Measurements from ENCODE around the gene RAB11A.

Gene RAB11A

GRCh38 chr15:65939901-65940617 is 70.8 kb downstream of the RAB11A start:
- Histone ChIP-seq H4K20me1 (ENCODE audit: control insufficient read depth, insufficient read depth, low read depth, low read length) (no peaks in the 10 kb centered on the region), H3K79me2 (ENCODE audit: control insufficient read depth, low read length) (no peaks in the 10 kb centered on the region), H3K4me3 (ENCODE audit: low read length) (no peak overlapping the region), H3K27ac (ENCODE audit: low read depth, low read length) (no peak overlapping the region), H3F3A (ENCODE audit: control insufficient read depth, insufficient read depth) (no peaks in the 10 kb centered on the region), H3K9me3 (ENCODE audit: control insufficient read depth, insufficient read depth, low read length) (no peaks in the 10 kb centered on the region), H3K9me2 (replicated peaks; ENCODE audit: control insufficient read depth, low read length) (no peaks in the 10 kb centered on the region), H3K4me2 (ENCODE audit: low read length) (no peak overlapping the region), H3K4me1 (ENCODE audit: control insufficient read depth, low read length) (no peaks in the 10 kb centered on the region), H3K27me3 (ENCODE audit: control insufficient read depth, low read length) (no peaks in the 10 kb centered on the region), H3K36me3 (ENCODE audit: control insufficient read depth, low read length) (no peaks in the 10 kb centered on the region; the same call in 1 of the 2 replicates)
- no peak for TF ChIP-seq CTCF (IDR thresholded peaks at IDR 0.05; ENCODE audit: low read depth, low read length, poor library complexity, severe bottlenecking)
- TF ChIP-seq EZH2phosphoT487 (IDR thresholded peaks at IDR 0.05; ENCODE audit: borderline replicate concordance, low read length) = no peak

- H3K27me3 ChIP-seq (ENCODE audit: control insufficient read depth, low read length) = no peaks in the 10 kb centered on the region
- no peaks in the 10 kb centered on the region; the same call in 1 of the 2 replicates for H3K36me3 ChIP-seq (ENCODE audit: control insufficient read depth, low read length)
- H3K9me3 ChIP-seq (ENCODE audit: control insufficient read depth, insufficient read depth, low read length) = no peaks in the 10 kb centered on the region
- no peaks in the 10 kb centered on the region for H3K9me2 ChIP-seq (replicated peaks; ENCODE audit: control insufficient read depth, low read length)
- no peak overlapping the region for H3K4me2 ChIP-seq (ENCODE audit: low read length)
- no peak overlapping the region for H3K4me3 ChIP-seq (ENCODE audit: low read length)
- H3K79me2 ChIP-seq (ENCODE audit: control insufficient read depth, low read length) = no peaks in the 10 kb centered on the region
- H3K27ac ChIP-seq (ENCODE audit: low read depth, low read length) = no peak overlapping the region
- no peaks in the 10 kb centered on the region for H3K4me1 ChIP-seq (ENCODE audit: control insufficient read depth, low read length)
- TF ChIP-seq CTCF (IDR thresholded peaks at IDR 0.05; ENCODE audit: low read depth, low read length, poor library complexity, severe bottlenecking) (no peak), EZH2phosphoT487 (IDR thresholded peaks at IDR 0.05; ENCODE audit: borderline replicate concordance, low read length) (no peak)
- no peaks in the 10 kb centered on the region for H3F3A ChIP-seq (ENCODE audit: control insufficient read depth, insufficient read depth)
- H4K20me1 ChIP-seq (ENCODE audit: control insufficient read depth, insufficient read depth, low read depth, low read length) = no peaks in the 10 kb centered on the region
Measured at GRCh38 chr15:65940618-65940909, 71.3 kb downstream of the RAB11A start.

Measured in DOHH2 (cell line).